Brain microvascular endothelial cell (primary cell): ENCODE measurements around the gene ALOX5.

Experiments
- DNase-seq: peaks from one replicate; pipeline ENCODE4 v3.0.0-alpha.2; 2020
- H3K27ac ChIP-seq: fragments of 250-450 bp; sonication (Bioruptor Pico); 2 replicates; pipeline ENCODE4 v1.5.1; 2020; ENCODE audit warnings: mild to moderate bottlenecking, moderate library complexity
- H3K27me3 ChIP-seq: fragments of 250-450 bp; sonication (Bioruptor Pico); replicated peaks from 2 replicates; pipeline ENCODE4 v1.5.1; 2020; ENCODE audit warnings: mild to moderate bottlenecking
- H3K36me3 ChIP-seq: fragments of 250-450 bp; sonication (Bioruptor Pico); replicated peaks from 2 replicates; pipeline ENCODE4 v1.5.1; 2020; ENCODE audit warnings: mild to moderate bottlenecking
- H3K4me3 ChIP-seq: 2 replicates; pipeline ENCODE4 v1.5.1; 2011; ENCODE audit warnings: low read depth, mild to moderate bottlenecking, control low read depth, low read length, moderate library complexity
- in situ Hi-C: cut with HindIII; loops from 2 replicates; pipeline ENCODE4 v1.10.0; 2017; ENCODE audit warnings: low sequenced_read_pairs, low pct_ligation_motif_present
- TF ChIP-seq, protein P1 (sequence below): IDR thresholded peaks from 2 replicates; pipeline ENCODE4 v1.5.1; 2011; ENCODE audit warnings: low read depth, mild to moderate bottlenecking, moderate library complexity, low read length, control low read depth, inconsistent platforms; ENCODE audit errors: missing control alignments

The ALOX5 gene

DNA sequence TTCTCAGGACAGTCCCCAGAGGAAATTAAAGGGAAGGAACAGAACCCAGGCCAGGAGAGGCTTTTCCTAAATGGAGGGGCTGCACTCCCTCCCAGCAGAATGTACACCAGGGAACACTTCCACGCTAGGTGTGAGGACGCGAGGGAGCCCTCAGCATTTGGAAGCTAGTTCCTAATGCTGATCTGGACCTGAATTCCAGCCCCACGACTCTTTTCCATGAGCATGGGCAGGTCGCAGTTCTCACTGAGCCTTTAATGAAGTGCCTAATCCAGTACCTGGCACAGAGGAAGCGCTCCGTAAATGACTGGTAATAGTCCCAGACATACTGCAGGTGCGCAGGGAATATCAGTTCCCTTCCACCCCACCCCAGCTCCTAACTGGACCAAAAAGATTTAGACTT is 1.1 kb downstream of the ALOX5 start:
- Histone ChIP-seq H3K27me3 (peaks cover 42% of the 10 kb centered on the region), H3K36me3 (no peaks in the 10 kb centered on the region), H3K27ac (no peak overlapping the region), H3K4me3 (no peak overlapping the region)
- TF ChIP-seq, protein P1, sequence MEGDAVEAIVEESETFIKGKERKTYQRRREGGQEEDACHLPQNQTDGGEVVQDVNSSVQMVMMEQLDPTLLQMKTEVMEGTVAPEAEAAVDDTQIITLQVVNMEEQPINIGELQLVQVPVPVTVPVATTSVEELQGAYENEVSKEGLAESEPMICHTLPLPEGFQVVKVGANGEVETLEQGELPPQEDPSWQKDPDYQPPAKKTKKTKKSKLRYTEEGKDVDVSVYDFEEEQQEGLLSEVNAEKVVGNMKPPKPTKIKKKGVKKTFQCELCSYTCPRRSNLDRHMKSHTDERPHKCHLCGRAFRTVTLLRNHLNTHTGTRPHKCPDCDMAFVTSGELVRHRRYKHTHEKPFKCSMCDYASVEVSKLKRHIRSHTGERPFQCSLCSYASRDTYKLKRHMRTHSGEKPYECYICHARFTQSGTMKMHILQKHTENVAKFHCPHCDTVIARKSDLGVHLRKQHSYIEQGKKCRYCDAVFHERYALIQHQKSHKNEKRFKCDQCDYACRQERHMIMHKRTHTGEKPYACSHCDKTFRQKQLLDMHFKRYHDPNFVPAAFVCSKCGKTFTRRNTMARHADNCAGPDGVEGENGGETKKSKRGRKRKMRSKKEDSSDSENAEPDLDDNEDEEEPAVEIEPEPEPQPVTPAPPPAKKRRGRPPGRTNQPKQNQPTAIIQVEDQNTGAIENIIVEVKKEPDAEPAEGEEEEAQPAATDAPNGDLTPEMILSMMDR: no peak
- DNase-seq: no peak
- in situ Hi-C loops: no loop called here

DNA sequence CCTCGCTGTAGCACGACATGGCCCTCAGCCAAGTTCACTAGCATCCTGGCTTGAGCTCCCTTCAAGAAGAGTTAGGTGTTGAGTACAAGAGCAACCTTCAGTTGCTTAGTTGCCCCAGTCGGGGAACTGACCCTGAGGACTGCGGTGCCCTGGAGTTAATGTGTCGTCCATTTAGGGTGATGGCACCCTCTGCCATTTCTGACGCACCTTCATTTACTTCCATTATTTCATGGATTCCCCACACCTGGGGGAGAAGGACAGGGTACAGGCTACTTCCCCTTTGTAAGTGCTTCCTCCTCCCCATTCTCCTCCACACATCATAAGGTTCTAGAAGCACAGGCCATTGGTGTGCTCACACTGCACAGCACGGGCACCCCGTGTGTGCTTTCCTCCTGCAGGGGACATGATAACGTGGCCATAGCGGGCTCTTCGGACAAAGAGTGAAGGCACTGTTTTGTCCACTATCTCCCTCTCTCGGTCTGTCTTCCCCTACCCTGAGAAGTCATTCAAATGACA is 1.8 kb downstream of the ALOX5 start:
- Histone ChIP-seq H3K27me3 (peaks cover 42% of the 10 kb centered on the region), H3K4me3 (no peak overlapping the region), H3K36me3 (no peaks in the 10 kb centered on the region), H3K27ac (no peak overlapping the region)
- no peak for DNase-seq
- TF ChIP-seq, protein P1: no peak
- in situ Hi-C loops: no loop called here

DNA sequence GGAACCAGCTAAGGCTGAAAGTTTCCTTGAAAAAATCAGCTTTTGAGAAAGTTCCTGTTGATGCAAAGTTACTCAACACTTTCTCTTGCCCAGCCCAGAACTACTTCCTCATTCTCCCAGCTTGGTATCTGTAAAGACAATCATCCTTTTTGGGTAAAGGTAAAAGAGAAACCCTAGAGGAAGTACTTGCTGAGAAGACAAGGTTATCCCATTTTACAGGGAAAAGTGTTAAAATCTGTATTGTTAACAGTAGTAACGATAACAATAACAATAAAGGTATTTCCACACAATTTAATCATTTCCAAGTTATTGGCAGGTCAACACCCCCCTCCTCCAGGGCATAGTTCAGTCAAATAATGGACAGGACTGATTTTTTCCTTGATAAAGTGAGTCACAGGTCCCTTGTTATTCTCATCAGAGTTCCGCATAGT is 2.4 kb downstream of the ALOX5 start:
- Histone ChIP-seq H3K27me3 (peaks cover 42% of the 10 kb centered on the region), H3K27ac (no peak overlapping the region)

DNA sequence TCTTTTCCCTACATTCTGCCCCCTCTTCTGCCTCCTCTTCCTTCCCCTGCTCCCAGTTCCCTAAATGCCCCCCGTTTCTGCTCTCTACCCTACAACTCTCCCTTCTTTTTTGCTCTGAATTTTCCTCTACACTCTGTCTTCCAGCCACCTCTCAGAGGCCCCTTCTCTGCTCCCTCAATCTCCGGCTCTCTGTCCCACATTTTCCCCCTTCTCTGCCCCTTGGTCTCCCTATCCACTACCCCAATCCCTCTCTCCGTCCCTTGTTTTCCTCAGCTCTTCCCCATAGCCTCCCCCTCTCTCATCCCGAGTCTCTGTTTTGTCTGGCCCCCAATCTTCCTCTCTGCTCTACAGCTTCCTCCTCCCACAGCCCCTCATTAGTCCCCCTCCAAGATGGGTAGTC is 3.3 kb downstream of the ALOX5 start:
- Histone ChIP-seq H3K27me3 (peaks cover 39% of the 10 kb centered on the region), H3K4me3 (no peak overlapping the region), H3K27ac (no peak overlapping the region), H3K36me3 (no peaks in the 10 kb centered on the region)
- no peak for DNase-seq
- TF ChIP-seq, protein P1: no peak
- in situ Hi-C loops: no loop called here

More for the DNA sequence above, 2.4 kb downstream of the ALOX5 start:
- no peak for DNase-seq
- no peaks in the 10 kb centered on the region for H3K36me3 ChIP-seq
- in situ Hi-C loops: no loop called here
- TF ChIP-seq, protein P1: no peak
- H3K4me3 ChIP-seq: no peak overlapping the region

DNA sequence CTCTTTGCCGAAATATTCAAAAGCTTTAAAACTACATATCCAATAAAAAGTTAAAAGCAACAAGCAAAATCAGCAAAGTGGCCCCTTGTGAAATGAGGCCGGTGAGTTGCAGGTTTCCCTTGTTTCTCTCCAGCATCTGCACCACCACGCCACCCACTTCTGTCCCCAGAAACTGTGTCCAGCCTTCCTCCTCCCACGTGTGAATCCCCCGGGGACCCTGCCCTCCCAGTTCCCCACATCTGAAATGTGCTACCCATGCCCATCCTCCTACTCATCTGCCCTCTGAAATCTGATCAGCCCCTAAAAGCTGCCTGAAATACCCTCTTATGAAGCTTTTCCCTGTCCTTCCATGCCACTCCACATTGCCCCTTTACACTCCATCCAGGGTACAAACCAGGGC is 3.8 kb downstream of the ALOX5 start:
- no peaks in the 10 kb centered on the region for H3K36me3 ChIP-seq
- TF ChIP-seq, protein P1: no peak
- in situ Hi-C loops: no loop called here
- H3K27ac ChIP-seq: no peak overlapping the region
- no peak for DNase-seq
- H3K27me3 ChIP-seq: peaks cover 34% of the 10 kb centered on the region
- H3K4me3 ChIP-seq: no peak overlapping the region

DNA sequence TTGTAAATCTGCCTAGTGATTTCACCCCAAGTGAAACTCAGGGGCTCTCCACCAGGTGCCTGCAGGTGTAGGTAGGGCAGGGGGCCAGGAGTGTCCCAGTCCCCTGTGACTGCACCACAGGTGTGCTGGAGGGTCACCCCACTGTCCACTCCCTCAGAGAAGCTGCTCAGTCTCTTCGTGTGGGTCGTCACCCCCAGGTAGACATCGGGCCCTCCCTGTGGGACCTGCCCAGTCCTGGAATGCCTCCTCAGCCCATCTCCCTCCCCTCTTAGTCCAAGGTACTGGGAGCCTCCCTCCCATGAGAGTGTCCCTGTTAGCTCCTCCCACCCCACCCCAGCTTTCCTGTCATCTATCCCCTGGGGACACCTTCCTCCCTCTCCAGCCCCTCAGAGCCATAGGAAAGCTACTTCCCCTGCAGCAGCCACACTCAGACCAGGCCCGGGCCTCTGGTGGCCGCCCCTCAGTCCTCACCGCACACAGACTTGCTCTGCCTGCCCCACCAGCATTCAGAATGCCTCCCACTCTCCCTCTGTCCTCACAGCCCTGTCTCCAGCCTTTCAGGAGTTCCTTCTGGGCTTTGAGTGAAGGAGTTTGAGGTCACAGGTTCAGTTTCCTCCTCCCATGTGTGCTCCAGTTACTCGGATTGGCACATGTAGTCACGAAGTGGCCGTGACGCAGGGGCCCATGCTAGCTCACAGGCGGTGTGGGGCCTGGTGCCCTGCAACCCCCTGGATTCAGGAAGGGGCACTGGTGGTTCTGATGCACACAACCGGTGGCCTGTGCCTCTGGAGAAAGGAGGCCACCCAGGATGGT is 5.1 kb downstream of the ALOX5 start:
- Histone ChIP-seq H3K4me3 (no peak overlapping the region), H3K36me3 (no peaks in the 10 kb centered on the region), H3K27me3 (peaks cover 24% of the 10 kb centered on the region), H3K27ac (no peak overlapping the region)
- TF ChIP-seq, protein P1: no peak
- no peak for DNase-seq
- in situ Hi-C loops: no loop called here
